ENCODE measurements around the gene SORL1. TPM values are rescaled to one million over a fixed set of nuclear protein-coding genes. Genes with fewer than 3 reads are reported as not detected.

Gene SORL1
- total RNA-seq, 1 donor from 2014 or later = 46.0 TPM

- no peaks in the 10 kb centered on the region for H3K9me3 ChIP-seq (ENCODE audit: low read depth)
- H2AFZ ChIP-seq (replicated peaks) = no peak overlapping the region
- no peaks in the 10 kb centered on the region for H3K4me1 ChIP-seq
- H3K27me3 ChIP-seq = no peaks in the 10 kb centered on the region
- H3K27me3 Mint-ChIP-seq (ENCODE audit: insufficient read depth, low read depth) = peaks cover 6% of the 10 kb centered on the region
- no peaks in the 10 kb centered on the region for H3K36me3 Mint-ChIP-seq
- no peak overlapping the region for H3K9ac ChIP-seq
- no peaks in the 10 kb centered on the region for H3K9me3 Mint-ChIP-seq
- no peak for TF ChIP-seq CTCF (IDR thresholded peaks at IDR 0.05)
- no peak overlapping the region for H3K27ac Mint-ChIP-seq
- H3K4me3 Mint-ChIP-seq = no peak overlapping the region
- H3K27ac ChIP-seq = no peak overlapping the region
- no peaks in the 10 kb centered on the region for H3K79me2 ChIP-seq (ENCODE audit: low read depth)
- H3K4me1 Mint-ChIP-seq = peaks cover 5% of the 10 kb centered on the region
- H3K4me3 ChIP-seq = no peak overlapping the region
- H3F3A ChIP-seq (ENCODE audit: low read depth) = no peaks in the 10 kb centered on the region
- H4K20me1 ChIP-seq (ENCODE audit: low read depth) = no peaks in the 10 kb centered on the region
- DNase-seq (ENCODE audit: low spot score) = no peak
- no peaks in the 10 kb centered on the region for H3K36me3 ChIP-seq
- no peak overlapping the region for H3K4me2 ChIP-seq
Observed at GRCh38 chr11:121412711-121413415, 39.3 kb upstream of the SORL1 start.

GRCh38 chr11:121414141-121414913 is 37.8 kb upstream of the SORL1 start:
- Histone ChIP-seq H3K27me3 (no peaks in the 10 kb centered on the region), H3K79me2 (ENCODE audit: low read depth) (no peaks in the 10 kb centered on the region), H4K20me1 (ENCODE audit: low read depth) (no peaks in the 10 kb centered on the region), H2AFZ (replicated peaks) (no peak overlapping the region), H3K9me3 (ENCODE audit: low read depth) (no peaks in the 10 kb centered on the region), H3K36me3 (no peaks in the 10 kb centered on the region), H3K27ac (no peak overlapping the region), H3F3A (ENCODE audit: low read depth) (no peaks in the 10 kb centered on the region), H3K4me1 (no peaks in the 10 kb centered on the region), H3K4me3 (no peak overlapping the region), H3K4me2 (no peak overlapping the region), H3K9ac (no peak overlapping the region)
- Mint-ChIP-seq H3K36me3 (no peaks in the 10 kb centered on the region), H3K4me3 (no peak overlapping the region), H3K27me3 (ENCODE audit: insufficient read depth, low read depth) (peaks cover 6% of the 10 kb centered on the region), H3K9me3 (no peaks in the 10 kb centered on the region), H3K4me1 (peaks cover 4% of the 10 kb centered on the region), H3K27ac (no peak overlapping the region)
- DNase-seq (ENCODE audit: low spot score) = no peak
- TF ChIP-seq CTCF (IDR thresholded peaks at IDR 0.05) (no peak), EZH2 (IDR thresholded peaks at IDR 0.05) (no peak), EZH2phosphoT487 (IDR thresholded peaks at IDR 0.05) (no peak)

GRCh38 chr11:121415856-121416255 is 36.3 kb upstream of the SORL1 start:
- Histone ChIP-seq H4K20me1 (ENCODE audit: low read depth) (no peaks in the 10 kb centered on the region), H3F3A (ENCODE audit: low read depth) (no peaks in the 10 kb centered on the region), H3K36me3 (no peaks in the 10 kb centered on the region), H3K4me2 (no peak overlapping the region), H3K79me2 (ENCODE audit: low read depth) (no peaks in the 10 kb centered on the region), H3K4me3 (no peak overlapping the region), H3K9ac (no peak overlapping the region), H3K9me3 (ENCODE audit: low read depth) (no peaks in the 10 kb centered on the region), H3K4me1 (no peaks in the 10 kb centered on the region), H3K27me3 (no peaks in the 10 kb centered on the region), H3K27ac (no peak overlapping the region), H2AFZ (replicated peaks) (no peak overlapping the region)
- TF ChIP-seq CTCF (IDR thresholded peaks at IDR 0.05) (no peak), EZH2phosphoT487 (IDR thresholded peaks at IDR 0.05) (no peak), EZH2 (IDR thresholded peaks at IDR 0.05) (no peak)
- Mint-ChIP-seq H3K4me1 (peaks cover 4% of the 10 kb centered on the region), H3K27me3 (ENCODE audit: insufficient read depth, low read depth) (peaks cover 6% of the 10 kb centered on the region), H3K27ac (no peak overlapping the region), H3K36me3 (no peaks in the 10 kb centered on the region), H3K9me3 (no peaks in the 10 kb centered on the region), H3K4me3 (no peak overlapping the region)
- no peak for DNase-seq (ENCODE audit: low spot score)
